ENCODE results near the gene COPS2.

- TF ChIP-seq CTCF (IDR thresholded peaks at IDR 0.05 in 2 of 3, conservative IDR thresholded peaks at IDR 0.05 in 1 of 3; ENCODE audit: control insufficient read depth in 2 of 3, extremely low read depth in 1 of 3, insufficient read depth in 1 of 3, low read depth in 3 of 3, low read length in 3 of 3) (no peak), POLR2A (IDR thresholded peaks at IDR 0.05; ENCODE audit: low read depth, low read length) (no peak), POLR2AphosphoS5 (IDR thresholded peaks at IDR 0.05; ENCODE audit: low read length) (no peak), EZH2 (IDR thresholded peaks at IDR 0.05; ENCODE audit: borderline replicate concordance, control insufficient read depth, low read depth, low read length) (no peak), E2F4 (IDR thresholded peaks at IDR 0.05; ENCODE audit: low read depth, low read length) (no peak), TCF3 (IDR thresholded peaks at IDR 0.05; ENCODE audit: borderline replicate concordance, insufficient read depth, low read depth, low read length) (no peak), TARDBP (IDR thresholded peaks at IDR 0.05; ENCODE audit: borderline replicate concordance) (no peak), EP300 (IDR thresholded peaks at IDR 0.05; ENCODE audit: borderline replicate concordance in 1 of 2, control insufficient read depth in 1 of 2, low read depth in 2 of 2, low read length in 2 of 2) (no peak), FOS (IDR thresholded peaks at IDR 0.05; ENCODE audit: borderline replicate concordance, extremely low read depth, insufficient read length) (no peak), JUND (IDR thresholded peaks at IDR 0.05; ENCODE audit: low read depth, low read length) (no peak), NR2F1 (conservative IDR thresholded peaks at IDR 0.05) (no peak), BCL11A (IDR thresholded peaks at IDR 0.05; ENCODE audit: low read depth, low read length) (no peak)
These were observed 39.1 kb downstream of the COPS2 start for GRCh38 chr15:49116108-49116857.
